Cardiac muscle cell (in vitro differentiated cells and primary cell): Measurements from ENCODE around the gene OSBP2. TPM values are rescaled to one million over a fixed set of nuclear protein-coding genes. Genes with fewer than 3 reads are reported as not detected.

Experiments used
- DNase-seq, 2 donors: peaks; one replicate each; pipeline versions ENCODE4 v3.0.0 to v3.0.0-alpha.2; 2010 to 2017; ENCODE audit warnings: low read depth in 1 of 2, low spot score in 1 of 2
- H3K27ac ChIP-seq: fragments of 200-600 bp; sonication (generic); 2 replicates; pipeline ENCODE4 v1.5.1; 2016
- H3K27me3 ChIP-seq: fragments of 200-600 bp; sonication (generic); 2 replicates; pipeline ENCODE4 v1.6.0; 2016; ENCODE audit warnings: control low read depth
- H3K36me3 ChIP-seq: fragments of 200-600 bp; sonication (generic); 2 replicates; pipeline ENCODE4 v1.5.1; 2016; ENCODE audit warnings: control low read depth
- H3K4me1 ChIP-seq: fragments of 200-600 bp; sonication (generic); 2 replicates; pipeline ENCODE4 v1.8.1; 2017; ENCODE audit warnings: low read depth, mild to moderate bottlenecking, mixed run types
- H3K4me3 ChIP-seq: fragments of 200-600 bp; sonication (generic); 2 replicates; pipeline ENCODE4 v1.5.1; 2016; ENCODE audit warnings: mild to moderate bottlenecking
- H3K9me3 ChIP-seq: fragments of 200-600 bp; sonication (generic); 2 replicates; pipeline ENCODE4 v1.5.1; 2017; ENCODE audit warnings: low read depth, mild to moderate bottlenecking, control low read depth
- CTCF ChIP-seq: IDR thresholded peaks from 2 replicates; pipeline ENCODE4 v1.5.1; 2012; ENCODE audit warnings: low read depth, mild to moderate bottlenecking, low read length
- polyA plus RNA-seq: library from polyadenylated mRNA; unstranded; fragments of >200 nt; fragmentation: Nextera tagmentation; extraction: Ambion mirVana; gene quantifications from 2 replicates; pipeline ENCODE4 v1.2.1, GENCODE V29; 2016
- total RNA-seq: library from RNA; depleted of rRNA; stranded (reverse); fragments of >200 nt; gene quantifications from 2 replicates; pipeline ENCODE4 v1.2.3, GENCODE V29; 2016

The OSBP2 gene
- total and polyA plus RNA-seq, 2 experiments from 2014 or later = 19.4 to 32.5 TPM

- no peaks in the 10 kb centered on the region for H3K9me3 ChIP-seq
- H3K27ac ChIP-seq = no peak overlapping the region
- no peaks in the 10 kb centered on the region for H3K27me3 ChIP-seq
- peaks cover 13% of the 10 kb centered on the region for H3K4me1 ChIP-seq
- TF ChIP-seq CTCF = no peak
- DNase-seq = no peak
- H3K36me3 ChIP-seq = no peaks in the 10 kb centered on the region
- no peak overlapping the region for H3K4me3 ChIP-seq
These were observed 181.0 kb downstream of the OSBP2 start for GRCh38 chr22:30875481-30876215.

DNA sequence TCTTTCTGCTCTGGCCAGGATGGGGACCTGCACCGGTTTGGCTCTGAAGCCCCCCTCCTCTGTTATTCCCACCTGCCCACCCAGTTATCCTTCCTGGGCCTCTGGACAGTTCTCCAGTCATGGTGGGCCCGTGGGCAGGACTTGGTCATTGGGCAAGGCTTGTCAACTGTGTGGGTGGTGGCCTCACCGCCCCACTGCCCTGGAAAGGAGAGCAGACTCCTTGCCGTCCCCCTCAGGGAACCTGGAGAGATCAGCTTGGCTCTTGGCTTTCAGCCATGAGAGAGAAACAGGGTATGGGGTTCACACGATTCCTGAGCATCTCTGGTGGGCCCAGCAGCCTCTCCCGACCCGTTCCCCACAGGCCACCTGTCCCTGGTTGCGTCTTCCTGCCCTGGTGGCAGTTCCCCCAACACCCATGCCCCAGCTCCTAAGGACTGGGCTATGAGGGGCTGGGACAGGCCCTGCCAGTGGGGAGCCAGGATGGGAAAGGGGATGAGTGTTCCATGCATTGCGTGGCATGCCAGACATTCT lies 181.6 kb downstream of the OSBP2 start:
- Histone ChIP-seq H3K4me1 (peaks cover 17% of the 10 kb centered on the region), H3K9me3 (no peaks in the 10 kb centered on the region), H3K36me3 (no peaks in the 10 kb centered on the region), H3K27ac (no peak overlapping the region), H3K4me3 (no peak overlapping the region), H3K27me3 (no peaks in the 10 kb centered on the region)
- no peak for DNase-seq
- TF ChIP-seq CTCF = no peak

DNA sequence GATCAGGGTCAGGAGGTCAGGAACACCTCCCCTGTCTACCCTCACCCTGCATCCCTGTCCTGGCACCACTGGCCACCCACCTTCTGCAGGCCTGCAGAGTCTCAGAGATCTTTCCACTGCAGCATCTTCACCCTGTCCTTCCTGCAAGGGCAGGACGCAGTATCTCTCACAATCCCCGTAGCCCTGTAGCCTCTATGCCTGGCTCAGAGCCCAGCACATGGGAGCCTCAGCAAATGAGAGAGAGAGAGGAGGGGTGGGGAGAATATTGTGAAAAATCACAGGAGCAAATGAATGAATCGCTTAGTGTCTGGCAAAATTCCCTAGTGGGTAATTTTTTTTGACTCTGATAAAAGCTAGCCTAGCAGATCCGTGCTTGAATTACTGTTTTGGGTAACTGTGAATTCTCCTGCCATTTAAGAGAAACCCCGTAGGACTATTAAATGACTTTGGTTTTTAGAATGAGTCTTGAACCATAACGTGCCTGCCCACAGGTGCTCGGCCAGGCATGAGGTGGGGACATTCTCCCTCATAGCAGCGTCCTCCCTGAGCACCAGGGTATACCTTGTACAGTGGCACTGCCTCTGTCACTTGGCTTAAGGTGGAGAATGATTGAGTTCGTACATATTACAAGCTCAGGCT lies 182.4 kb downstream of the OSBP2 start:
- Histone ChIP-seq H3K36me3 (no peaks in the 10 kb centered on the region), H3K27ac (no peak overlapping the region), H3K9me3 (no peaks in the 10 kb centered on the region), H3K4me3 (no peak overlapping the region), H3K27me3 (no peaks in the 10 kb centered on the region), H3K4me1 (peaks cover 25% of the 10 kb centered on the region)
- peak in 1 of 2 donors; percentile 92 for DNase-seq
- TF ChIP-seq CTCF = no peak

GRCh38 chr22:30877662-30878515 lies 183.2 kb downstream of the OSBP2 start:
- no peak for TF ChIP-seq CTCF
- Histone ChIP-seq H3K27ac (no peak overlapping the region), H3K4me3 (no peak overlapping the region), H3K36me3 (no peaks in the 10 kb centered on the region), H3K9me3 (no peaks in the 10 kb centered on the region), H3K27me3 (no peaks in the 10 kb centered on the region), H3K4me1 (peaks cover 29% of the 10 kb centered on the region)
- no peak for DNase-seq

DNA sequence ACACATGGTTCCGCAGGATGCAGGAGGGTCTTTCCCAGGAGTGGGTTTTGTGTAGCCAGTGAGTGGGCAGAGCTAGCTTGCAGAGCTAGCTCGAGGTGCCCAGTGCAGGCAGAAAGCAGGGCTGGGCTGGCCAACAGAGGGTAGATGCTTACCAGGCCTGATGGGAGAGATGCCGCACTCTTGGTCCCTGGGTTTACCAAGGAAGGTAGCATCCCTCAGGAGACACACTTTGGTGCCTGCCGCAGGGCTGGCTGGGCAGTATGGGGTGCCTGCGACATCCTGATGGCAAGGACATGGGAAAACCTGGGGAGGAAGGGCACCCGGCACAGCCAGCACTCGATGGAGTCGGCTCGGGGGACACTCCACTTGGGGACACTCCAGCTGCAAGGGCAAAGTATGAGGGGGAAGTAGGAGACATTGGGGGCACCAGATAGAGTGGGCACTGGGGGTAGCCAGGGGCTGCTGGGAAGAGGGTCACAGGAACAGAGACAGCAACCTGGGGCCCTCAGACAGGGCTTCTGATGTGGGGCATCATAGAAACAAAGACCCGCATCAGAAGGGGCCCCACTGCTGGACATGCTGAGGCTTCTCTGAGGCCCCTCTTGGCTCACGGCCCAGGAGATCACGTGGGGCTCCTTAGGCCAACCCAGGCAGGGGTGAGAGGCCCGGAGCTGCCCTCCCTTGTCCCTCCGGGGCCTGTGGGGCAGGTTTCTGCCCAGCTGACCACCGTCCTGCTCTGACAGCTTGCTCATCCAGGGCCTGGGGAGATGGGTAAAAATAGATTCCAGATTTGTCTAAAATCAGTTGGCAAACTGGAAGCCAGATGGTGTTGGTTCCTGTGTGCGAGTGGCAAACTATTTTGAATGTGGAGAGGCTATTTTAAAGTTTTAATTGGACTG lies 184.1 kb downstream of the OSBP2 start:
- DNase-seq = peak; percentile 28 to 44
- Histone ChIP-seq H3K27ac (peak overlapping the region; percentile 47), H3K4me3 (no peak overlapping the region), H3K4me1 (peaks cover 32% of the 10 kb centered on the region), H3K9me3 (no peaks in the 10 kb centered on the region), H3K27me3 (no peaks in the 10 kb centered on the region), H3K36me3 (no peaks in the 10 kb centered on the region)
- TF ChIP-seq CTCF = no peak
